ENCODE data around the gene C1QTNF5. TPM values are rescaled to one million over a fixed set of nuclear protein-coding genes. Genes with fewer than 3 reads are reported as not detected.

C1QTNF5 gene
- total and polyA plus RNA-seq, 2 of the 8 experiments (the other 6 are each of a cell fraction or from before 2014, with no cell fraction given): 2.2 to 2.7 TPM

- TF ChIP-seq USF2 (IDR thresholded peaks at IDR 0.05; ENCODE audit: low read length) (no peak), EGR1 (IDR thresholded peaks at IDR 0.05; ENCODE audit: borderline replicate concordance, low read depth, low read length) (no peak), RBBP5 (IDR thresholded peaks at IDR 0.05; ENCODE audit: borderline replicate concordance, low read depth, low read length) (no peak), ATF3 (IDR thresholded peaks at IDR 0.05; ENCODE audit: insufficient read depth, low read depth, low read length) (no peak), EP300 (IDR thresholded peaks at IDR 0.05; ENCODE audit: borderline replicate concordance in 1 of 2, low read depth in 2 of 2, low read length in 2 of 2) (no peak), SIN3A (conservative IDR thresholded peaks at IDR 0.05 in 1 of 2, IDR thresholded peaks at IDR 0.05 in 1 of 2; ENCODE audit: low read depth in 1 of 2, low read length in 2 of 2) (no peak), TAF7 (optimal IDR thresholded peaks at IDR 0.05; ENCODE audit: borderline replicate concordance, low read depth, low read length) (no peak), SAP30 (IDR thresholded peaks at IDR 0.05; ENCODE audit: insufficient read depth, insufficient replicate concordance, low read length) (no peak), POLR2A (IDR thresholded peaks at IDR 0.05; ENCODE audit: control extremely low read depth in 1 of 2, low read depth in 2 of 2, low read length in 2 of 2) (no peak), HDAC6 (IDR thresholded peaks at IDR 0.05; ENCODE audit: low read depth, low read length) (no peak)
These were observed 30.5 kb upstream of the C1QTNF5 start (continued) for GRCh38 chr11:119371067-119371601.

Measured in H1 (cell line).